HFFc6 (cell line): Measurements from ENCODE around the gene CEP152. TPM values are rescaled to one million over a fixed set of nuclear protein-coding genes. Genes with fewer than 3 reads are reported as not detected.

Experiments
- DNase-seq: peaks from one replicate; pipeline ENCODE4 v3.0.0-alpha.2; 2018
- H3K27ac Mint-ChIP-seq: 2 replicates; pipeline ENCODE4 v1.8.0; 2020; ENCODE audit warnings: mild to moderate bottlenecking, mixed read lengths
- H3K27me3 Mint-ChIP-seq: 2 replicates; pipeline ENCODE4 v1.8.0; 2021; ENCODE audit warnings: mild to moderate bottlenecking, moderate library complexity, mixed read lengths; ENCODE audit not compliant: insufficient read depth
- H3K36me3 Mint-ChIP-seq: 2 replicates; pipeline ENCODE4 v1.8.0; 2021; ENCODE audit warnings: low read depth, mixed read lengths
- H3K4me1 Mint-ChIP-seq: 2 replicates; pipeline ENCODE4 v1.8.0; 2020; ENCODE audit warnings: low read depth, mixed read lengths
- H3K4me3 Mint-ChIP-seq: 2 replicates; pipeline ENCODE4 v1.8.0; 2020; ENCODE audit warnings: mild to moderate bottlenecking, moderate library complexity, mixed read lengths
- H3K9me3 Mint-ChIP-seq: 2 replicates; pipeline ENCODE4 v1.8.0; 2020; ENCODE audit warnings: mild to moderate bottlenecking, mixed read lengths
- CTCF ChIP-seq: fragments of 200-600 bp; sonication (generic); IDR thresholded peaks from 2 replicates; pipeline ENCODE4 v1.5.0; 2021; ENCODE audit warnings: antibody characterized with exemption, mild to moderate bottlenecking
- total RNA-seq, 6 experiments: library from RNA; stranded (reverse); fragmentation: NEBNext Ultra II Directional; extraction: Animal tissue kit (Norgen Biotek cat#: 25700); gene quantifications; 2 replicates in 1 of 6; 3 replicates in 5 of 6; pipeline ENCODE4 v1.2.3, GENCODE V29; 2021

Gene CEP152
- total RNA-seq, 6 experiments from 2014 or later, result 3.4 to 7.5 (median 6.5) TPM

GRCh38 chr15:48695088-48695826, 115.6 kb downstream of the CEP152 start:
- Mint-ChIP-seq H3K27me3 (no peaks in the 10 kb centered on the region), H3K27ac (peak overlapping the region; percentile 79), H3K36me3 (peaks cover 2% of the 10 kb centered on the region; the same call in 1 of the 2 replicates), H3K4me1 (peaks cover 65% of the 10 kb centered on the region), H3K9me3 (no peaks in the 10 kb centered on the region), H3K4me3 (peak overlapping the region; percentile 29)
- no peak for TF ChIP-seq CTCF
- DNase-seq, result peak; percentile 95

GRCh38 chr15:48693484-48693883, 117.4 kb downstream of the CEP152 start:
- peak; percentile 76 for DNase-seq
- H3K4me3 Mint-ChIP-seq, result peak overlapping the region; percentile 28

GRCh38 chr15:48688493-48688892, 122.4 kb downstream of the CEP152 start:
- Mint-ChIP-seq H3K4me3 (no peak overlapping the region), H3K27me3 (no peaks in the 10 kb centered on the region), H3K36me3 (peaks cover 57% of the 10 kb centered on the region), H3K9me3 (peaks cover 28% of the 10 kb centered on the region), H3K4me1 (peaks cover 31% of the 10 kb centered on the region), H3K27ac (no peak overlapping the region)
- DNase-seq, result no peak
- TF ChIP-seq CTCF, result no peak

More at GRCh38 chr15:48693484-48693883, 117.4 kb downstream of the CEP152 start:
- H3K27ac Mint-ChIP-seq, result peak overlapping the region; percentile 79
- no peak for TF ChIP-seq CTCF
- H3K9me3 Mint-ChIP-seq, result 0 out of 2 replicates have a peak, but pooled peaks cover 4% of the 10 kb centered on the region
- peaks cover 65% of the 10 kb centered on the region for H3K4me1 Mint-ChIP-seq
- peaks cover 16% of the 10 kb centered on the region for H3K36me3 Mint-ChIP-seq
- no peaks in the 10 kb centered on the region for H3K27me3 Mint-ChIP-seq

Other genes with a start within 250 kb of the CEP152 start
- 100 to 1,000 TPM; 584 to 754 (median 609) TPM for gene FBN1, start 165.4 kb downstream of the CEP152 start, total RNA-seq
- gene EID1, start 67.1 kb upstream of the CEP152 start, total RNA-seq, result 100 to 1,000 TPM; 218 to 281 (median 242) TPM
- gene SHC4, start 152.8 kb upstream of the CEP152 start, total RNA-seq, result 1 to 10 TPM; 2.1 to 4.2 (median 3.5) TPM
- 10 to 100 TPM; 46.2 to 57.6 (median 54.7) TPM for gene SECISBP2L, start 235.4 kb upstream of the CEP152 start, total RNA-seq